Neuronal stem cell (in vitro differentiated cells): Measurements from ENCODE around the gene VWA8.

Source experiments
- DNase-seq: peaks from one replicate; pipeline ENCODE4 v3.0.0-alpha.2; 2013; ENCODE audit warnings: low spot score
- H2AFZ ChIP-seq: one replicate; pipeline ENCODE4 v1.6.1; 2013; ENCODE audit warnings: mild to moderate bottlenecking, low read length, inconsistent platforms
- H2AK5ac ChIP-seq: 2 replicates; pipeline ENCODE4 v1.6.1; 2013; ENCODE audit warnings: low read depth, mild to moderate bottlenecking, inconsistent platforms, low read length, moderate library complexity, mixed read lengths
- H2BK120ac ChIP-seq: 2 replicates; pipeline ENCODE4 v1.6.1; 2013; ENCODE audit warnings: low read depth, mild to moderate bottlenecking, inconsistent platforms, low read length, moderate library complexity, mixed read lengths
- H2BK12ac ChIP-seq: one replicate; pipeline ENCODE4 v1.6.1; 2013; ENCODE audit warnings: low read length, inconsistent platforms
- H2BK15ac ChIP-seq: 2 replicates; pipeline ENCODE4 v1.6.1; 2013; ENCODE audit warnings: mild to moderate bottlenecking, low read length, inconsistent platforms, mixed read lengths
- H2BK5ac ChIP-seq: one replicate; pipeline ENCODE4 v1.6.1; 2013; ENCODE audit warnings: inconsistent platforms, mild to moderate bottlenecking, low read length, moderate library complexity
- H3K14ac ChIP-seq: one replicate; pipeline ENCODE4 v1.6.1; 2013; ENCODE audit warnings: low read length, inconsistent platforms
- H3K18ac ChIP-seq: 2 replicates; pipeline ENCODE4 v1.6.1; 2013; ENCODE audit warnings: low read length, inconsistent platforms
- H3K23ac ChIP-seq: 2 replicates; pipeline ENCODE4 v1.6.1; 2013; ENCODE audit warnings: low read depth, mild to moderate bottlenecking, mixed read lengths, low read length, inconsistent platforms; ENCODE audit not compliant: poor library complexity
- H3K27ac ChIP-seq: replicated peaks from 3 replicates; pipeline ENCODE4 v1.5.1; 2013; ENCODE audit warnings: low read length, inconsistent platforms
- H3K27me3 ChIP-seq, 3 experiments: 2 replicates each; pipeline ENCODE4 v1.6.1; 2013; ENCODE audit warnings: low read length in 3 of 3, mild to moderate bottlenecking in 2 of 3, inconsistent platforms in 1 of 3, low read depth in 1 of 3, mixed read lengths in 1 of 3, moderate library complexity in 1 of 3; ENCODE audit not compliant: control insufficient read depth in 3 of 3, insufficient read depth in 3 of 3
- H3K36me3 ChIP-seq, 2 donors: replicated peaks in 1 of 2; 2 replicates each; pipeline ENCODE4 v1.6.1; 2013; ENCODE audit warnings: low read length in 2 of 2; ENCODE audit not compliant: control insufficient read depth in 2 of 2, insufficient read depth in 2 of 2
- H3K4ac ChIP-seq: 2 replicates; pipeline ENCODE4 v1.6.1; 2013; ENCODE audit warnings: inconsistent platforms, mild to moderate bottlenecking, low read length, moderate library complexity
- H3K4me1 ChIP-seq, 2 donors: 1 replicate in 1 of 2; 2 replicates in 1 of 2; pipeline ENCODE4 v1.6.1; 2013; ENCODE audit warnings: low read length in 2 of 2, low read depth in 1 of 2; ENCODE audit not compliant: control insufficient read depth in 2 of 2, insufficient read depth in 1 of 2
- H3K4me2 ChIP-seq: one replicate; pipeline ENCODE4 v1.6.1; 2013; ENCODE audit warnings: mild to moderate bottlenecking, low read length, inconsistent platforms; ENCODE audit not compliant: insufficient read depth, poor library complexity, severe bottlenecking
- H3K4me3 ChIP-seq, 2 donors: 2 replicates each; pipeline ENCODE4 v1.5.1; 2013; ENCODE audit warnings: low read length in 2 of 2, mild to moderate bottlenecking in 2 of 2, inconsistent platforms in 1 of 2, moderate library complexity in 1 of 2
- H3K79me1 ChIP-seq: one replicate; pipeline ENCODE4 v1.6.1; 2013; ENCODE audit warnings: low read depth, mild to moderate bottlenecking, inconsistent platforms, low read length, moderate library complexity
- H3K9ac ChIP-seq: one replicate; pipeline ENCODE4 v1.6.1; 2013; ENCODE audit warnings: mild to moderate bottlenecking, low read depth, low read length, inconsistent platforms; ENCODE audit not compliant: poor library complexity
- H3K9me3 ChIP-seq, 2 donors: replicated peaks in 1 of 2; 2 replicates each; pipeline versions ENCODE3 to v1.6.1; 2013; ENCODE audit warnings: low read length in 2 of 2, mild to moderate bottlenecking in 2 of 2, inconsistent platforms in 1 of 2, low read depth in 1 of 2, mixed read lengths in 1 of 2, moderate library complexity in 1 of 2; ENCODE audit not compliant: control insufficient read depth in 2 of 2, insufficient read depth in 1 of 2
- H4K8ac ChIP-seq: one replicate; pipeline ENCODE4 v1.6.1; 2013; ENCODE audit warnings: low read depth, mild to moderate bottlenecking, inconsistent platforms, low read length, moderate library complexity
- H4K91ac ChIP-seq: one replicate; pipeline ENCODE4 v1.6.1; 2013; ENCODE audit warnings: low read length, low read depth, mild to moderate bottlenecking, inconsistent platforms; ENCODE audit not compliant: poor library complexity
- WGBS, 2 donors: extraction: QIAGEN DNeasy Blood & Tissue Kit; methylation state at CpG; one replicate each; pipeline ENCODE4 v1.1.7; 2013; ENCODE audit warnings: missing lambda C conversion rate in 2 of 2, mixed read lengths in 1 of 2; ENCODE audit not compliant: insufficient read length in 2 of 2, insufficient replicate concordance in 1 of 2; ENCODE audit errors: extremely low coverage in 2 of 2; 5-methylcytosine and 5-hydroxymethylcytosine counted together

VWA8 gene

DNA sequence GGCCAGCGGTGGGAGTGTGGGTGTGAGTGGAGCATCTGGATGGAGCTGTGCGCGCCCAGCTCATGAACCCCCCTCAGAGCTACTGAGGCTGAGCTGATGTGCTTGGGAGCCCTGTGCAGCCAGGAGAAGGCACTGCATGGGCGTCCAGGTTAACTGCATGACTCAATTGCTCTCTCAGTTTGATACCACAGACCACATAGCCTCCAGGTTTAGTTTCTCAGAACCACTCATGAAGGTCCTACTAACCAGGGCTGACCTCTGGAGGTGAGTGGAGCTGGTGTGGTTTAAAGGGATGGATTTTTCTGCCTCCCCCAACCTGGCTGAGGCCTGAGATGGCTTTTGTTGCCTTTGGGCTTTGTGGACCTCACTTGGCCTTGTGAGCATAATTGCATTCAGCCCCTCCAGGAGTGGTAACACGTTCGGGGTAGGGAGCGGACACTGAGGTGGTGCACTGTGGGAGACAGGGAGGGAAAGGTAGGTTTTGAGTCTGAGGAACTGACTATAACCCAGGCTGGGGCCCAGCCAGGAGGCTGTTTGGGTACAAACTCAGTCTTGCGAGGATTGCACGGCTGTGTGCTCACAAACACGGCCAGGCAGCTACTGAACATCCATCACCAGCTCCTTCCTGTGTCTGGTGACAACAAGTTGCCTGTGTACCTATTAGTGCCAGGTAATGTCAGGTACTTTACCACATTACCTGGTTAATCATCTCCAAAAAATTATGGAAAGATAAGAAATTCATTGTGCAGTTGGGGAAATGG, 406.1 kb downstream of the VWA8 start:
- no peak overlapping the region for H3K18ac ChIP-seq
- no peak overlapping the region for H3K14ac ChIP-seq
- H2AK5ac ChIP-seq, result no peak overlapping the region

DNA sequence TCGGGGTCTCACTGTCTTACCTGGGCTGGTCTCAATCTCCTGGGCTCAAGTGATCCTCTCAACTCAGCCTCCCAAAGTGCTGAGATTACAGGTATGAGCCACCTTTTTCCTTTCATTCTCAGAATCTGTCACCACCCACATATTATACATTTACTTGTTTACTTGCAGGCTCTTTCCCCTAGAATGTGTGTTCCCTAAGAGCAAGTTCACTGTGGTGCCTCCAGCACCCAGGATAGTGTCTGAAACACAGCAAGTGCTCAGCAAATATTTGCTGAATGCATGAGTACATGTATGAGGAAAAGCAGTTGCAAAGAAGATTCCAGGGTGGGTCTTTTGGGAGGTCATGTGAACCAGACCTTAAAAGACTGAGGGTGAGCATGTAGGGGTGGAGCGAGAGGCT, 406.7 kb downstream of the VWA8 start:
- WGBS, 2 donors, result no CpG with 5 or more reads among the region's 2 CpGs
- Histone ChIP-seq H3K27me3 (no peaks in the 10 kb centered on the region), H3K18ac (no peak overlapping the region), H2BK15ac (no peak overlapping the region), H3K4me2 (no peak overlapping the region), H3K79me1 (no peaks in the 10 kb centered on the region), H3K4me3 (no peak overlapping the region), H4K8ac (no peak overlapping the region), H2BK5ac (no peak overlapping the region), H2BK120ac (no peak overlapping the region), H3K4me1 (peaks cover 3 to 7% of the 10 kb centered on the region in 2 donors), H3K4ac (no peak overlapping the region), H4K91ac (no peak overlapping the region), H3K27ac (no peak overlapping the region), H2AFZ (no peak overlapping the region), H3K9me3 (no peaks in the 10 kb centered on the region), H2BK12ac (no peak overlapping the region), H3K14ac (no peak overlapping the region), H3K36me3 (no peaks in the 10 kb centered on the region), H3K9ac (no peak overlapping the region), H3K23ac (no peak overlapping the region), H2AK5ac (no peak overlapping the region)
- no peak for DNase-seq

More for the DNA sequence above, 406.1 kb downstream of the VWA8 start:
- Histone ChIP-seq H2BK12ac (no peak overlapping the region), H3K4me1 (peaks cover 1% of the 10 kb centered on the region in 2 donors), H3K79me1 (no peaks in the 10 kb centered on the region), H3K9me3 (no peaks in the 10 kb centered on the region), H3K4me3 (peak overlapping the region in 1 of 2 donors; percentile 28), H3K36me3 (no peaks in the 10 kb centered on the region), H3K4ac (no peak overlapping the region), H3K23ac (no peak overlapping the region), H2AFZ (no peak overlapping the region), H3K4me2 (no peak overlapping the region), H3K27ac (no peak overlapping the region), H4K8ac (no peak overlapping the region), H3K9ac (no peak overlapping the region), H2BK120ac (no peak overlapping the region), H3K27me3 (no peaks in the 10 kb centered on the region), H4K91ac (no peak overlapping the region), H2BK5ac (no peak overlapping the region), H2BK15ac (no peak overlapping the region)
- WGBS, 2 donors, result no CpG with 5 or more reads among the region's 10 CpGs
- DNase-seq, result no peak

DNA sequence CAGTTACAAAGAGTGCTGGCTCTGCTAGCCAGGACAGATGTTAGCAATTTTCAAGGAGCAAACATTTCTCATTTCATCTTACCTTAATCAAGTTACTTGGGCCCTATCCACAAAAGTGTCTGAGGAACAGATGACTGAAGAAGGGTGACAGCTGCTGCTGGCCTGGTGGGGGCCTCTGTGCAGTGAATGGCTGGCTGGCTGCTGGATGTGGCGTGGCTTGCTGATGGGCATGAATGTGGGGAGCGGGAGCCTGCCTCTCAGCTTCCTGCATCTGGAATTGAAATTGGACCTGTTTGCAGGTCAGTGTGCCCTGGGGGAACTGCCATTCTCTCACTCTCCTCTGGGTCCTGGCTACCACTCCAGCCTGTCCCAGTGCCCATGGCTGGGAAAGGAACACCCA, 408.9 kb downstream of the VWA8 start:
- H2BK120ac ChIP-seq, result no peak overlapping the region
- no peak overlapping the region for H2BK15ac ChIP-seq
- H3K27me3 ChIP-seq, result no peaks in the 10 kb centered on the region
- H4K8ac ChIP-seq, result no peak overlapping the region
- H3K4ac ChIP-seq, result no peak overlapping the region
- no peak overlapping the region for H3K18ac ChIP-seq
- H4K91ac ChIP-seq, result no peak overlapping the region
- H3K36me3 ChIP-seq, result no peaks in the 10 kb centered on the region
- no peak overlapping the region for H3K9ac ChIP-seq
- no peak overlapping the region for H3K14ac ChIP-seq
- no peak overlapping the region for H3K23ac ChIP-seq
- H2BK12ac ChIP-seq, result no peak overlapping the region
- no peaks in the 10 kb centered on the region for H3K79me1 ChIP-seq
- H3K27ac ChIP-seq, result no peak overlapping the region
- no peak overlapping the region for H2AK5ac ChIP-seq
- H3K4me2 ChIP-seq, result no peak overlapping the region
- H2BK5ac ChIP-seq, result no peak overlapping the region
- H2AFZ ChIP-seq, result no peak overlapping the region
- H3K9me3 ChIP-seq, result no peaks in the 10 kb centered on the region
- no peak overlapping the region for H3K4me3 ChIP-seq
- H3K4me1 ChIP-seq, result peaks cover 8 to 23% of the 10 kb centered on the region in 2 donors
- no CpG with 5 or more reads among the region's 2 CpGs for WGBS, 2 donors
- no peak for DNase-seq

DNA sequence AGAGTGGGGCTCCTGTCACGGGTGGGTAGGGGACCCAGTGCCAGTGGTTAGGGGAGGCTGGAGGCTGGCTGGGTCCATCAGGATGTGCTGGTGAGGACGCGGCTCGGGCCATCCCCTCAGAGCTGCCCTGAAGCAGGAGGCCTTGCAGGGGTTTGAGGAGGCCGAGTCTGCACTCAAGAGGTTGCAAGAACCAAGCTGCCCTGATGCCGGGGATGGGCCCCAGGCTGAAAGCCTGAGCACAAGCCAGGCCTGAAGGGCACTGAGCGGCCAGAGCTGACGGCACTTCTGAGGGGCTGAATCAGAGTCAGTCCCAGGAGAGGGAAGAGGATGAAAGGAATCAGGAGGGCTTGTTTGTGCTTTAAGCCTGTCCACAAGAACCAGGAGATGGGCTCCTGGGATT, 410.6 kb downstream of the VWA8 start:
- Histone ChIP-seq H3K4ac (no peak overlapping the region), H3K9me3 (no peaks in the 10 kb centered on the region), H2BK12ac (no peak overlapping the region), H3K27me3 (no peaks in the 10 kb centered on the region), H3K79me1 (no peaks in the 10 kb centered on the region), H3K4me2 (no peak overlapping the region), H3K4me3 (no peak overlapping the region), H3K9ac (no peak overlapping the region), H2BK120ac (peak overlapping the region; percentile 12), H3K14ac (no peak overlapping the region), H4K8ac (no peak overlapping the region), H3K36me3 (no peaks in the 10 kb centered on the region), H3K27ac (no peak overlapping the region), H2AK5ac (no peak overlapping the region), H3K23ac (no peak overlapping the region), H3K4me1 (peaks cover 11 to 30% of the 10 kb centered on the region in 2 donors), H2BK5ac (no peak overlapping the region), H4K91ac (no peak overlapping the region), H2BK15ac (no peak overlapping the region), H3K18ac (peak overlapping the region; percentile 21), H2AFZ (no peak overlapping the region)
- no CpG with 5 or more reads among the region's 8 CpGs for WGBS, 2 donors
- no peak for DNase-seq
